Neural cell (in vitro differentiated cells): Measurements from ENCODE around the gene FGGY. TPM values are rescaled to one million over a fixed set of nuclear protein-coding genes. Genes with fewer than 3 reads are reported as not detected.

Experiments
- H2AFZ ChIP-seq: fragments of 200-600, 300-800 bp; sonication (generic), shearing (Covaris generic); 2 replicates; pipeline ENCODE4 v1.6.0; 2014; ENCODE audit warnings: low read depth, mild to moderate bottlenecking, antibody characterized with exemption, low read length, moderate library complexity
- H3F3A ChIP-seq: fragments of 200-600 bp; shearing (Covaris generic); 2 replicates; pipeline ENCODE4 v1.6.1; 2016; ENCODE audit warnings: mild to moderate bottlenecking, moderate library complexity, mixed read lengths, antibody characterized with exemption, low read length; ENCODE audit not compliant: insufficient read depth, poor library complexity, severe bottlenecking
- H3K27ac ChIP-seq: fragments of 200-600, 300-800 bp; sonication (generic), shearing (Covaris generic); 2 replicates; pipeline ENCODE4 v1.5.1; 2014; ENCODE audit warnings: mild to moderate bottlenecking, low read length, moderate library complexity
- H3K27me3 ChIP-seq: fragments of 300-800, 200-600 bp; sonication (generic), shearing (Covaris generic); 2 replicates; pipeline ENCODE4 v1.6.0; 2014; ENCODE audit warnings: mild to moderate bottlenecking, low read depth, low read length, moderate library complexity; ENCODE audit not compliant: insufficient read depth
- H3K36me3 ChIP-seq: fragments of 300-800, 200-600 bp; sonication (generic), shearing (Covaris generic); 2 replicates; pipeline ENCODE4 v1.5.1; 2014; ENCODE audit warnings: mild to moderate bottlenecking, antibody characterized with exemption, low read length, moderate library complexity; ENCODE audit not compliant: insufficient read depth
- H3K4me2 ChIP-seq: fragments of 300-800, 200-600 bp; sonication (generic), shearing (Covaris generic); 2 replicates; pipeline ENCODE4 v1.6.0; 2014; ENCODE audit warnings: mild to moderate bottlenecking, low read length
- H3K4me3 ChIP-seq: fragments of 300-800, 200-600 bp; sonication (generic), shearing (Covaris generic); 2 replicates; pipeline ENCODE4 v1.5.1; 2014; ENCODE audit warnings: mild to moderate bottlenecking, low read length, moderate library complexity
- H3K79me2 ChIP-seq: fragments of 200-600 bp; shearing (Covaris generic); replicated peaks from 2 replicates; pipeline ENCODE4 v1.6.0; 2014; ENCODE audit warnings: mild to moderate bottlenecking, low read length, moderate library complexity; ENCODE audit not compliant: insufficient read depth
- H3K9ac ChIP-seq: fragments of 300-800, 200-600 bp; sonication (generic), shearing (Covaris generic); 2 replicates; pipeline ENCODE4 v1.6.1; 2016; ENCODE audit warnings: mild to moderate bottlenecking, low read length, mixed read lengths
- H3K9me2 ChIP-seq: fragments of 200-600 bp; shearing (Covaris generic); 2 replicates; pipeline ENCODE4 v1.6.1; 2016; ENCODE audit warnings: mild to moderate bottlenecking, low read length, mixed read lengths; ENCODE audit not compliant: insufficient read depth
- H3K9me3 ChIP-seq: fragments of 200-600, 300-800 bp; sonication (generic), shearing (Covaris generic); 2 replicates; pipeline ENCODE4 v1.6.1; 2016; ENCODE audit warnings: mild to moderate bottlenecking, mixed run types, low read length, moderate library complexity, mixed read lengths
- H4K20me1 ChIP-seq: fragments of 200-600 bp; shearing (Covaris generic); 2 replicates; pipeline ENCODE4 v1.6.1; 2016; ENCODE audit warnings: mild to moderate bottlenecking, mixed run types; ENCODE audit not compliant: insufficient read depth
- EP300 ChIP-seq: fragments of 450-650 bp; conservative IDR thresholded peaks from 2 replicates; pipeline ENCODE4 v1.6.1; 2014; ENCODE audit warnings: antibody characterized with exemption, mild to moderate bottlenecking, moderate library complexity; ENCODE audit not compliant: poor library complexity, severe bottlenecking
- EZH2 ChIP-seq: fragments of 200-600, 300-800 bp; shearing (Covaris generic), sonication (generic); IDR thresholded peaks from 2 replicates; pipeline ENCODE4 v1.6.1; 2014; ENCODE audit warnings: antibody characterized with exemption, low read length, borderline replicate concordance, mild to moderate bottlenecking; ENCODE audit not compliant: insufficient read depth, poor library complexity, severe bottlenecking
- MXI1 ChIP-seq: fragments of 450-650 bp; conservative IDR thresholded peaks from 2 replicates; pipeline ENCODE4 v1.6.1; 2014; ENCODE audit warnings: antibody characterized with exemption, mild to moderate bottlenecking; ENCODE audit not compliant: poor library complexity, severe bottlenecking
- POLR2AphosphoS5 ChIP-seq: IDR thresholded peaks from 2 replicates; pipeline ENCODE4 v1.6.1; 2012
- RAD21 ChIP-seq: fragments of 450-650 bp; conservative IDR thresholded peaks from 2 replicates; pipeline ENCODE4 v1.6.1; 2014; ENCODE audit warnings: antibody characterized with exemption, mild to moderate bottlenecking, moderate library complexity
- SMC3 ChIP-seq: fragments of 450-650 bp; conservative IDR thresholded peaks from 2 replicates; pipeline ENCODE4 v1.6.1; 2014; ENCODE audit warnings: antibody characterized with exemption, mild to moderate bottlenecking, moderate library complexity; ENCODE audit not compliant: poor library complexity
- TAF1 ChIP-seq: IDR thresholded peaks from 2 replicates; pipeline ENCODE4 v1.6.1; 2012; ENCODE audit warnings: low read depth
- polyA plus RNA-seq: library from polyadenylated mRNA; depleted of rRNA; stranded (reverse); fragments of >200 nt; gene quantifications from 2 replicates; pipeline ENCODE4 v1.2.3, GENCODE V29; 2014
- TF ChIP-seq, protein P1 (sequence below): fragments of 450-650 bp; IDR thresholded peaks from 2 replicates; pipeline ENCODE4 v1.5.1; 2014; ENCODE audit warnings: antibody characterized with exemption, mild to moderate bottlenecking, moderate library complexity; ENCODE audit not compliant: poor library complexity, severe bottlenecking
- TF ChIP-seq, protein P2 (sequence below): IDR thresholded peaks from 2 replicates; pipeline ENCODE4 v1.6.1; 2012; ENCODE audit warnings: borderline replicate concordance

Gene FGGY
- polyA plus RNA-seq, 1 donor from 2014 or later, result 7.4 TPM

DNA sequence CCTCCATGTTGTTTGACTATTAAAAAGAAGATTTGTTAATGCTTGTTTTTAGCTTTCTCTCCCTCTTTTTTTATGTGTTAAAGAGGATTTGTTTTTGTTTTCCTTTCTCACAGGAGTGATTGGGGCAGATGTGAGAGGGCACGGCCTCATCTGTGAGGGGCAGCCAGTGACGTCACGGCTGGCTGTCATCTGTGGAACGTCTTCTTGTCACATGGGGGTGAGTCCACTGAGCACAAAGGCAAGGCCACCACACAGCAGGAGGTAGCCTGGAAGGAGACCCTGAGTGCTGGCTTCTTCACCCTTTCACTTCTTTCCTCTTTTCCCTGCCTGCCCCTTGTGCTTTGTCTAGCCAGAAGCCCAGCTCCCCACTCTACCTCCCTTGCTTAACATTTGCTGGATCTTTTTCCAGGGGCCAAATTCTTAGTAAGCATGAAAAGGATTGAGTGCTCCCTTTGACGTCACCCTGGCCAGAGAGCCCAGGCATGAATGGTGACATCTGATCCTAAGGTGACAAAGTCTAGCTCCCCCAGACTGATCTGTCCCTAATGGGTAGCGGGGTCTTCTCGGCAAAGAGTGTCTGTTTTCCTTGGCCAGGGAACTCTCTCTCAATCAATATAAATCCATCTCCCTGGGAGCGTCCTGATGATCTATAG lies 257.2 kb downstream of the FGGY start:
- TF ChIP-seq SMC3 (no peak), RAD21 (no peak), EZH2 (no peak), EP300 (no peak), MXI1 (no peak), POLR2AphosphoS5 (no peak), TAF1 (no peak)
- TF ChIP-seq, protein P1, sequence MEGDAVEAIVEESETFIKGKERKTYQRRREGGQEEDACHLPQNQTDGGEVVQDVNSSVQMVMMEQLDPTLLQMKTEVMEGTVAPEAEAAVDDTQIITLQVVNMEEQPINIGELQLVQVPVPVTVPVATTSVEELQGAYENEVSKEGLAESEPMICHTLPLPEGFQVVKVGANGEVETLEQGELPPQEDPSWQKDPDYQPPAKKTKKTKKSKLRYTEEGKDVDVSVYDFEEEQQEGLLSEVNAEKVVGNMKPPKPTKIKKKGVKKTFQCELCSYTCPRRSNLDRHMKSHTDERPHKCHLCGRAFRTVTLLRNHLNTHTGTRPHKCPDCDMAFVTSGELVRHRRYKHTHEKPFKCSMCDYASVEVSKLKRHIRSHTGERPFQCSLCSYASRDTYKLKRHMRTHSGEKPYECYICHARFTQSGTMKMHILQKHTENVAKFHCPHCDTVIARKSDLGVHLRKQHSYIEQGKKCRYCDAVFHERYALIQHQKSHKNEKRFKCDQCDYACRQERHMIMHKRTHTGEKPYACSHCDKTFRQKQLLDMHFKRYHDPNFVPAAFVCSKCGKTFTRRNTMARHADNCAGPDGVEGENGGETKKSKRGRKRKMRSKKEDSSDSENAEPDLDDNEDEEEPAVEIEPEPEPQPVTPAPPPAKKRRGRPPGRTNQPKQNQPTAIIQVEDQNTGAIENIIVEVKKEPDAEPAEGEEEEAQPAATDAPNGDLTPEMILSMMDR, result no peak
- TF ChIP-seq, protein P2, sequence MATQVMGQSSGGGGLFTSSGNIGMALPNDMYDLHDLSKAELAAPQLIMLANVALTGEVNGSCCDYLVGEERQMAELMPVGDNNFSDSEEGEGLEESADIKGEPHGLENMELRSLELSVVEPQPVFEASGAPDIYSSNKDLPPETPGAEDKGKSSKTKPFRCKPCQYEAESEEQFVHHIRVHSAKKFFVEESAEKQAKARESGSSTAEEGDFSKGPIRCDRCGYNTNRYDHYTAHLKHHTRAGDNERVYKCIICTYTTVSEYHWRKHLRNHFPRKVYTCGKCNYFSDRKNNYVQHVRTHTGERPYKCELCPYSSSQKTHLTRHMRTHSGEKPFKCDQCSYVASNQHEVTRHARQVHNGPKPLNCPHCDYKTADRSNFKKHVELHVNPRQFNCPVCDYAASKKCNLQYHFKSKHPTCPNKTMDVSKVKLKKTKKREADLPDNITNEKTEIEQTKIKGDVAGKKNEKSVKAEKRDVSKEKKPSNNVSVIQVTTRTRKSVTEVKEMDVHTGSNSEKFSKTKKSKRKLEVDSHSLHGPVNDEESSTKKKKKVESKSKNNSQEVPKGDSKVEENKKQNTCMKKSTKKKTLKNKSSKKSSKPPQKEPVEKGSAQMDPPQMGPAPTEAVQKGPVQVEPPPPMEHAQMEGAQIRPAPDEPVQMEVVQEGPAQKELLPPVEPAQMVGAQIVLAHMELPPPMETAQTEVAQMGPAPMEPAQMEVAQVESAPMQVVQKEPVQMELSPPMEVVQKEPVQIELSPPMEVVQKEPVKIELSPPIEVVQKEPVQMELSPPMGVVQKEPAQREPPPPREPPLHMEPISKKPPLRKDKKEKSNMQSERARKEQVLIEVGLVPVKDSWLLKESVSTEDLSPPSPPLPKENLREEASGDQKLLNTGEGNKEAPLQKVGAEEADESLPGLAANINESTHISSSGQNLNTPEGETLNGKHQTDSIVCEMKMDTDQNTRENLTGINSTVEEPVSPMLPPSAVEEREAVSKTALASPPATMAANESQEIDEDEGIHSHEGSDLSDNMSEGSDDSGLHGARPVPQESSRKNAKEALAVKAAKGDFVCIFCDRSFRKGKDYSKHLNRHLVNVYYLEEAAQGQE, result no peak
- Histone ChIP-seq H3K4me2 (no peak overlapping the region), H3K9ac (no peak overlapping the region), H2AFZ (no peak overlapping the region), H3K36me3 (no peaks in the 10 kb centered on the region), H3K27ac (no peak overlapping the region), H3F3A (no peaks in the 10 kb centered on the region), H3K4me3 (no peak overlapping the region), H3K27me3 (no peaks in the 10 kb centered on the region), H3K79me2 (no peaks in the 10 kb centered on the region), H3K9me3 (no peaks in the 10 kb centered on the region), H3K9me2 (no peaks in the 10 kb centered on the region), H4K20me1 (no peaks in the 10 kb centered on the region)

DNA sequence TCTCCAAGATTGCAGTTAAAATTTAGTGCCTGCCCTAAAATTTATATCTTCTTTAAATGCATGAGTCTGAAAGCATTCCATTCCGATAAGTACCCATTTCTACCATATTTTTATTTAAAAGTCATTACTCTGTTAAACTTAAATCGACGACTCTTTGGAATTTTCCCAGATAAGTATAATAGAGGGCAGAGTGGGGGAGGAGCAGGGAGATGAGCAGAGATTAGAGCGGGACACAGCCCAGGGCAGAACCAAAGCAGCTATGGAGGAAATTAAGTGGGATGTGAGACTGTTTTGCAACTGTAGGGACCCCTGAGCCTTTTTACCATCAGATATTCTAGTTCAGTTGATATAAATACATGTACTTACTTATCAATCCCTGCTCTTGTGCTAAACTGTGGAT lies 257.9 kb downstream of the FGGY start:
- no peaks in the 10 kb centered on the region for H3K79me2 ChIP-seq
- H3K9ac ChIP-seq, result no peak overlapping the region

More for the DNA sequence above, 257.9 kb downstream of the FGGY start:
- Histone ChIP-seq H3K27me3 (no peaks in the 10 kb centered on the region), H3K4me2 (no peak overlapping the region), H3K9me2 (no peaks in the 10 kb centered on the region), H3K9me3 (no peaks in the 10 kb centered on the region), H3K36me3 (no peaks in the 10 kb centered on the region), H3F3A (no peaks in the 10 kb centered on the region), H4K20me1 (no peaks in the 10 kb centered on the region), H3K4me3 (no peak overlapping the region), H2AFZ (no peak overlapping the region), H3K27ac (no peak overlapping the region)
- TF ChIP-seq RAD21 (no peak), TAF1 (no peak), EZH2 (no peak), MXI1 (no peak)
